ENCODE results near the gene MYO1D. TPM values are rescaled to one million over a fixed set of nuclear protein-coding genes. Genes with fewer than 3 reads are reported as not detected.

The MYO1D gene
- total and polyA plus RNA-seq, 12 donors: 13.6 to 103 (median 59.8) TPM

- Histone ChIP-seq H3K4me1 (replicated peaks in 1 of 2) (peaks cover 0 to 14% of the 10 kb centered on the region in 2 donors), H3K36me3 (replicated peaks in 1 of 2) (no peaks in the 10 kb centered on the region), H3K4me3 (no peak overlapping the region), H3K27ac (no peak overlapping the region), H3K27me3 (no peaks in the 10 kb centered on the region), H3K9me3 (replicated peaks in 1 of 3) (no peaks in the 10 kb centered on the region)
- 81 to 96% (median 86%) methylated on average over 3 of the region's 3 CpGs for WGBS, 4 donors
- DNase-seq: no peak
- TF ChIP-seq CTCF (IDR thresholded peaks at IDR 0.05) (no peak), POLR2A (IDR thresholded peaks at IDR 0.05) (no peak)
- intact Hi-C loops (cut with DNase I): no loop called here
Measured at GRCh38 chr17:32855620-32856019, 21.3 kb downstream of the MYO1D start.

DNA sequence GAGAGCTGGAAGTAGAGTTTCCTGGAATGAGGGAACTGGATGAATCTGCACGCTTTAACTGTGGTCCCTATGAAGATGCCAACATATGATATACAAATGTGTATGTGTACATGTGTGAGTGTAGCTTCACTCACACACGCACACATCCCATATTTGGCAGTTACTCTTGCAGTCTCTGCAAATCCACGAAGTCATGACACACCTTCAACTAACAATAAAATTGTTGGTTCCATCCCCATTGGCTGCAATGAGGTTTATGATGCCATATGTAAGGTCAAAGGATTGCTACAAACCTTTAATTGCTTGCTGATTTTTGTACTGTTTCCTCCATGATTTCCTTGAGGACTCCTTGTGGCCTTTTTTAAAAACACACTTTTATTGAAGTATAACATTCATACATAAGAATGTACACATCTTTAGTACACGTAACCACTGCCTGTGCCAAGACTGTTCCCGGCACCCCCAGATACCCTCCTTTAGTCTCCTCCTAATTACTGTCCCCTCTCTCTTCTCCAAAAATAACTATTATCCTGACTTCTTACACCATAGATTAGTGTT, 22.0 kb downstream of the MYO1D start:
- WGBS, 4 donors: 79 to 90% (median 87%) methylated on average over 5 of the region's 5 CpGs
- Histone ChIP-seq H3K4me3 (no peak overlapping the region), H3K9me3 (replicated peaks in 1 of 3) (no peaks in the 10 kb centered on the region), H3K36me3 (replicated peaks in 1 of 2) (no peaks in the 10 kb centered on the region), H3K27me3 (no peaks in the 10 kb centered on the region), H3K27ac (no peak overlapping the region), H3K4me1 (replicated peaks in 1 of 2) (peaks cover 0 to 14% of the 10 kb centered on the region in 2 donors)
- TF ChIP-seq CTCF (IDR thresholded peaks at IDR 0.05) (no peak), POLR2A (IDR thresholded peaks at IDR 0.05) (no peak)
- intact Hi-C loops (cut with DNase I): no loop called here
- DNase-seq: no peak

DNA sequence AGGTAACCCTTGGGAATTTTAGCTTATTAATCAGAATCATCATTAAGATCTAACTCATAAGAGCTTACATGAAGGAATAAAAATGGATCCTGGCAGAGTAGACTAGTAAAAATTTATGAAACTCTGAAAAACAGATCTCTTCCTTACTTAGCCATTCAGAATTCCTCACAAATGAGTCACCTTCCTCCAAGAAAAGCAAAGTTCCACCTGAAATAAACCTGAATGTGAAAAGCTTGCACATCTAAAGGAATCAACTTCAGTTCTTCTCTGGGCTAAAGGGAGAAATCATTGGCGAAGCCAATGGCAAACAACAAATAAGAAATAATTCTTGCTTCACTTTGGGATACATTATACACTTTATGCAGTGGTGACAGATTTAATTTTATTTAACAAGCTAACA, 22.7 kb downstream of the MYO1D start:
- 95 to 97% (median 96%) methylated on average over 1 of the region's 1 CpG for WGBS, 4 donors
- peaks cover 0 to 14% of the 10 kb centered on the region in 2 donors for H3K4me1 ChIP-seq (replicated peaks in 1 of 2)
- H3K9me3 ChIP-seq (replicated peaks in 1 of 3): no peaks in the 10 kb centered on the region
- no peaks in the 10 kb centered on the region for H3K36me3 ChIP-seq (replicated peaks in 1 of 2)
- TF ChIP-seq POLR2A (IDR thresholded peaks at IDR 0.05) (no peak), CTCF (IDR thresholded peaks at IDR 0.05) (no peak)
- no peaks in the 10 kb centered on the region for H3K27me3 ChIP-seq
- DNase-seq: no peak
- H3K27ac ChIP-seq: no peak overlapping the region
- no peak overlapping the region for H3K4me3 ChIP-seq
- intact Hi-C loops (cut with DNase I): no loop called here

DNA sequence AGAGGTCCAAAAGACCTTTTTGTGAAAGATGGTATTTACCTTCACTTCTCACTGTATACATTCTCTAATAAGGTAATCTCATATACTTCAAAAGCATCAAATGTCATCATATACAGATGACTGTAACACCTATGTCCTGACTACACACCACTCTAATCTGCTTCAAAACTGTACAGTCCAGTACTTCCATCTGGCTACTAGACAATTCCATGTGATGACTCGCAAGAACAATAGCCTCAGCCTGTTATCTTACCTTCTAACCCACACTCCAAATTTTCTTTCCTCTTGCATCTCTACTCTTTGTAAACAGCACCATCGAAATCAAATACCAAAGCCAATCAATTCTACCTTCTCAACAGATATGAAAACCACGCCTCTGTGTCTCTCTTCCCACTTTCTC, 24.1 kb downstream of the MYO1D start:
- no peaks in the 10 kb centered on the region for H3K27me3 ChIP-seq
- H3K27ac ChIP-seq: no peak overlapping the region
- 89 to 93% (median 93%) methylated on average over 3 of the region's 3 CpGs for WGBS, 4 donors
- no peaks in the 10 kb centered on the region for H3K9me3 ChIP-seq (replicated peaks in 1 of 3)
- intact Hi-C loops (cut with DNase I): no loop called here
- TF ChIP-seq POLR2A (IDR thresholded peaks at IDR 0.05) (no peak), CTCF (IDR thresholded peaks at IDR 0.05) (no peak)
- DNase-seq: no peak
- H3K4me3 ChIP-seq: no peak overlapping the region
- H3K4me1 ChIP-seq (replicated peaks in 1 of 2): peaks cover 0 to 8% of the 10 kb centered on the region in 2 donors
- H3K36me3 ChIP-seq (replicated peaks in 1 of 2): no peaks in the 10 kb centered on the region

Measured in adrenal gland (tissue), 12 donors.